SK-N-SH (cell line): ENCODE results near the gene KEAP1. TPM values are rescaled to one million over a fixed set of nuclear protein-coding genes. Genes with fewer than 3 reads are reported as not detected.

ENCODE experiments used
- CTCF ChIA-PET: fragments of 300-600, 350-600 bp; formaldehyde crosslinking; extraction: SDS; loops from one replicate; lab custom pipeline; 2021; lab: Yijun Ruan, JAX
- POLR2A ChIA-PET: fragments of 350-600 bp; sonication (Branson Sonifier 250); formaldehyde crosslinking; extraction: SDS; loops from one replicate; lab custom pipeline; 2020; ENCODE audit warnings: antibody characterized with exemption, inconsistent platforms; lab: Yijun Ruan, JAX
- DNase-seq: peaks from one replicate; pipeline ENCODE4 v3.0.0; 2012
- H2AFZ ChIP-seq: fragments of 200-600 bp; sonication (generic); 2 replicates; pipeline ENCODE4 v1.8.1; 2016; ENCODE audit warnings: antibody characterized with exemption, mild to moderate bottlenecking, low read depth
- H3F3A ChIP-seq: fragments of 200-600 bp; sonication (generic); replicated peaks from 2 replicates; pipeline ENCODE3; 2016; ENCODE audit warnings: antibody characterized with exemption, mild to moderate bottlenecking; ENCODE audit not compliant: insufficient read depth
- H3K27ac ChIP-seq, 2 experiments: fragments of 200-500 bp in 1 of 2; fragments of 200-600 bp in 1 of 2; sonication (Bioruptor generic) in 1 of 2; sonication (generic), shearing (Covaris generic) in 1 of 2; 2 replicates each; pipeline versions ENCODE4 v1.5.1 to v1.6.1; 2014 to 2016; ENCODE audit warnings: low read depth in 2 of 2, inconsistent platforms in 1 of 2, low read length in 1 of 2, mild to moderate bottlenecking in 1 of 2, mixed read lengths in 1 of 2
- H3K27me3 ChIP-seq: fragments of 200-600 bp; sonication (generic), shearing (Covaris generic); 2 replicates; pipeline ENCODE4 v1.6.1; 2016; ENCODE audit warnings: mixed run types; ENCODE audit not compliant: insufficient read depth
- H3K36me3 ChIP-seq, 2 experiments: fragments of 200-500 bp in 1 of 2; fragments of 200-600 bp in 1 of 2; sonication (Bioruptor generic) in 1 of 2; sonication (generic) in 1 of 2; replicated peaks in 1 of 2; 2 replicates each; pipeline versions ENCODE3 to v1.5.1; 2014 to 2016; ENCODE audit warnings: low read length in 1 of 2, mild to moderate bottlenecking in 1 of 2; ENCODE audit not compliant: insufficient read depth in 2 of 2, control insufficient read depth in 1 of 2
- H3K4me1 ChIP-seq, 2 experiments: fragments of 200-500 bp in 1 of 2; fragments of 200-600 bp in 1 of 2; sonication (Bioruptor generic) in 1 of 2; sonication (generic), shearing (Covaris generic) in 1 of 2; 2 replicates each; pipeline versions ENCODE4 v1.5.1 to v1.6.1; 2014 to 2016; ENCODE audit warnings: low read depth in 1 of 2, low read length in 1 of 2, mixed run types in 1 of 2; ENCODE audit not compliant: insufficient read depth in 2 of 2, control insufficient read depth in 1 of 2
- H3K4me2 ChIP-seq: fragments of 200-600 bp; sonication (generic), shearing (Covaris generic); 2 replicates; pipeline ENCODE4 v1.6.1; 2017; ENCODE audit warnings: mixed run types
- H3K4me3 ChIP-seq, 2 experiments: fragments of 200-500 bp in 1 of 2; fragments of 200-600 bp in 1 of 2; sonication (Bioruptor generic) in 1 of 2; sonication (generic), shearing (Covaris generic) in 1 of 2; 2 replicates each; pipeline versions ENCODE4 v1.5.1 to v1.8.1; 2014 to 2016; ENCODE audit warnings: low read depth in 2 of 2, inconsistent platforms in 1 of 2, low read length in 1 of 2, mild to moderate bottlenecking in 1 of 2, mixed read lengths in 1 of 2, moderate library complexity in 1 of 2
- H3K79me2 ChIP-seq: fragments of 200-600 bp; sonication (generic); 2 replicates; pipeline ENCODE4 v1.8.1; 2017; ENCODE audit warnings: mild to moderate bottlenecking; ENCODE audit not compliant: insufficient read depth
- H3K9ac ChIP-seq: fragments of 200-600 bp; sonication (generic); 2 replicates; pipeline ENCODE4 v1.6.1; 2017; ENCODE audit warnings: mixed run types
- H3K9me2 ChIP-seq: fragments of 200-600 bp; sonication (generic); 2 replicates; pipeline ENCODE4 v1.6.1; 2017; ENCODE audit warnings: mixed run types
- H3K9me3 ChIP-seq: fragments of 200-600 bp; sonication (generic); 2 replicates; pipeline ENCODE4 v1.6.1; 2017; ENCODE audit warnings: mixed run types, mild to moderate bottlenecking, moderate library complexity
- H4K20me1 ChIP-seq: fragments of 200-600 bp; sonication (generic); 2 replicates; pipeline ENCODE4 v1.6.1; 2017; ENCODE audit warnings: mild to moderate bottlenecking, mixed run types; ENCODE audit not compliant: insufficient read depth
- CTCF ChIP-seq: fragments of 200-600 bp; sonication (generic); IDR thresholded peaks from 2 replicates; pipeline ENCODE4 v1.6.1; 2017; ENCODE audit warnings: antibody characterized with exemption, mild to moderate bottlenecking, moderate library complexity
- FOSL2 ChIP-seq: IDR thresholded peaks from 2 replicates; pipeline ENCODE4 v1.4.0; 2012; ENCODE audit warnings: low read depth, mild to moderate bottlenecking, moderate library complexity, borderline replicate concordance
- FOXJ3 ChIP-seq: sonication (generic); formaldehyde crosslinking; IDR thresholded peaks from 2 replicates; pipeline ENCODE4 v1.5.1; 2020; ENCODE audit warnings: mild to moderate bottlenecking, missing genetic modification reagents
- FOXM1 ChIP-seq: IDR thresholded peaks from 2 replicates; pipeline ENCODE4 v1.4.0; 2012; ENCODE audit warnings: low read depth, mild to moderate bottlenecking
- GABPA ChIP-seq: IDR thresholded peaks from 2 replicates; pipeline ENCODE4 v1.4.0; 2012; ENCODE audit warnings: low read depth, mild to moderate bottlenecking
- JUND ChIP-seq: IDR thresholded peaks from 2 replicates; pipeline ENCODE4 v1.4.0; 2012
- MAX ChIP-seq: IDR thresholded peaks from 2 replicates; pipeline ENCODE4 v1.4.0; 2012; ENCODE audit warnings: low read depth
- NRF1 ChIP-seq: IDR thresholded peaks from 2 replicates; pipeline ENCODE4 v1.6.1; 2012; ENCODE audit warnings: low read depth, mild to moderate bottlenecking, low read length
- PBX3 ChIP-seq: IDR thresholded peaks from 2 replicates; pipeline ENCODE4; 2012
- POLR2AphosphoS5 ChIP-seq: IDR thresholded peaks from 2 replicates; pipeline ENCODE4 v1.6.1; 2012; ENCODE audit warnings: low read depth, low read length
- RAD21 ChIP-seq: IDR thresholded peaks from 2 replicates; pipeline ENCODE4 v1.6.1; 2012; ENCODE audit warnings: mild to moderate bottlenecking, low read length
- REST ChIP-seq: IDR thresholded peaks from 2 replicates; pipeline ENCODE4 v1.6.1; 2012; ENCODE audit warnings: mild to moderate bottlenecking, low read depth, low read length, moderate library complexity
- SIN3A ChIP-seq: IDR thresholded peaks from 2 replicates; pipeline ENCODE4 v1.6.1; 2012; ENCODE audit warnings: low read depth, mild to moderate bottlenecking, low read length, moderate library complexity, borderline replicate concordance
- TEAD4 ChIP-seq: IDR thresholded peaks from 2 replicates; pipeline ENCODE4 v1.4.0; 2012; ENCODE audit warnings: mild to moderate bottlenecking, borderline replicate concordance; ENCODE audit not compliant: insufficient read depth
- USF1 ChIP-seq: IDR thresholded peaks from 2 replicates; pipeline ENCODE4 v1.4.0; 2012; ENCODE audit warnings: low read depth, borderline replicate concordance
- USF2 ChIP-seq: fragments of 150-350 bp; IDR thresholded peaks from 2 replicates; pipeline ENCODE4 v1.6.1; 2017; ENCODE audit warnings: antibody characterized with exemption, low read length, low read depth, borderline replicate concordance
- YY1 ChIP-seq: IDR thresholded peaks from 2 replicates; pipeline ENCODE4 v1.4.0; 2012; ENCODE audit warnings: low read depth, mild to moderate bottlenecking
- WGBS: methylation state at CpG from one replicate; pipeline ENCODE4 v1.1.6; 2017; ENCODE audit warnings: low lambda C conversion rate; 5-methylcytosine and 5-hydroxymethylcytosine counted together
- polyA plus RNA-seq, 3 experiments: library from polyadenylated mRNA; depleted of rRNA; stranded (reverse); fragments of >200 nt; gene quantifications; 2 replicates each; pipeline ENCODE4 v1.2.3, GENCODE V29; 2012

The KEAP1 gene
- polyA plus RNA-seq, 1 of the 3 experiments (the other 2 are of a cell fraction), result 72.9 TPM

- Histone ChIP-seq H3F3A (no peaks in the 10 kb centered on the region), H3K27ac (no peak overlapping the region), H3K27me3 (no peaks in the 10 kb centered on the region; the same call in 1 of the 2 replicates), H3K79me2 (no peaks in the 10 kb centered on the region), H3K4me1 (no peaks in the 10 kb centered on the region; a peak in 1 of 4 replicates), H3K4me3 (no peak overlapping the region), H2AFZ (no peak overlapping the region), H3K36me3 (no peaks in the 10 kb centered on the region), H3K9ac (no peak overlapping the region), H3K9me3 (no peaks in the 10 kb centered on the region), H3K4me2 (no peak overlapping the region), H4K20me1 (no peaks in the 10 kb centered on the region), H3K9me2 (no peaks in the 10 kb centered on the region)
- ChIA-PET CTCF (interaction anchor here (0.9 to 1.6 kb wide), 7 partner anchors 10 to 106 kb away, joined by 3 to 7 read pairs (median 3); no protein-coding TSS in a partner anchor), POLR2A (no interaction called here)
- DNase-seq, result no peak
- 84% methylated on average over 3 of the region's 3 CpGs for WGBS
- TF ChIP-seq SIN3A (no peak), USF2 (no peak), YY1 (no peak), POLR2AphosphoS5 (no peak), GABPA (no peak), FOXM1 (no peak), MAX (no peak), FOXJ3 (CRISPR knock-in tag) (no peak), RAD21 (no peak), CTCF (no peak)
Measured at GRCh38 chr19:10523135-10523636, 20.0 kb upstream of the KEAP1 start.

GRCh38 chr19:10521461-10522171 lies 18.5 kb upstream of the KEAP1 start:
- Histone ChIP-seq H3K4me2 (no peak overlapping the region), H3K4me3 (no peak overlapping the region)
- no peak for TF ChIP-seq FOSL2
- TF ChIP-seq YY1, result no peak
- no peak for TF ChIP-seq GABPA
- TF ChIP-seq NRF1, result no peak
- TF ChIP-seq PBX3, result no peak
- no peak for TF ChIP-seq TEAD4
- TF ChIP-seq JUND, result no peak
- TF ChIP-seq POLR2AphosphoS5, result no peak
- no peak for TF ChIP-seq REST
- no peak for TF ChIP-seq USF1
- TF ChIP-seq SIN3A, result no peak

More at GRCh38 chr19:10521461-10522171, 18.5 kb upstream of the KEAP1 start:
- no peak overlapping the region for H3K9ac ChIP-seq
- WGBS, result 68% methylated on average over 12 of the region's 13 CpGs
- no peaks in the 10 kb centered on the region for H3K9me3 ChIP-seq
- H4K20me1 ChIP-seq, result no peaks in the 10 kb centered on the region
- H3K36me3 ChIP-seq, result no peaks in the 10 kb centered on the region
- ChIA-PET CTCF (interaction anchor here (0.9 to 1.6 kb wide), 4 partner anchors 16 to 59 kb away, joined by 3 to 4 read pairs (median 3); no protein-coding TSS in a partner anchor), POLR2A (no interaction called here)
- no peak overlapping the region for H2AFZ ChIP-seq
- DNase-seq, result no peak
- no peak overlapping the region for H3K27ac ChIP-seq
- no peaks in the 10 kb centered on the region for H3K9me2 ChIP-seq
- H3K79me2 ChIP-seq, result no peaks in the 10 kb centered on the region
- H3F3A ChIP-seq, result no peaks in the 10 kb centered on the region
- no peaks in the 10 kb centered on the region; the same call in 1 of the 2 replicates for H3K27me3 ChIP-seq
- H3K4me1 ChIP-seq, result no peaks in the 10 kb centered on the region; a peak in 1 of 4 replicates
